GM13976 (cell line): ENCODE data around the gene BARX1.

ENCODE experiments used
- DNase-seq: peaks from one replicate; pipeline ENCODE4 v3.0.0; 2012; ENCODE audit warnings: low spot score
- in situ Hi-C: fragments of 300-500 bp; cut with MboI; formaldehyde crosslinking; loops from one replicate; pipeline ENCODE4 v1.12.0; 2022; ENCODE audit warnings: low sequenced_read_pairs, mixed read lengths, inconsistent platforms; ENCODE audit not compliant: unreplicated experiment
- TF ChIP-seq, protein P1 (sequence below): IDR thresholded peaks from 2 replicates; pipeline ENCODE4 v1.5.1; 2012; ENCODE audit warnings: borderline replicate concordance, mild to moderate bottlenecking; ENCODE audit not compliant: insufficient read depth; ENCODE audit errors: extremely low read depth, missing control alignments, control extremely low read depth

Gene BARX1

DNA sequence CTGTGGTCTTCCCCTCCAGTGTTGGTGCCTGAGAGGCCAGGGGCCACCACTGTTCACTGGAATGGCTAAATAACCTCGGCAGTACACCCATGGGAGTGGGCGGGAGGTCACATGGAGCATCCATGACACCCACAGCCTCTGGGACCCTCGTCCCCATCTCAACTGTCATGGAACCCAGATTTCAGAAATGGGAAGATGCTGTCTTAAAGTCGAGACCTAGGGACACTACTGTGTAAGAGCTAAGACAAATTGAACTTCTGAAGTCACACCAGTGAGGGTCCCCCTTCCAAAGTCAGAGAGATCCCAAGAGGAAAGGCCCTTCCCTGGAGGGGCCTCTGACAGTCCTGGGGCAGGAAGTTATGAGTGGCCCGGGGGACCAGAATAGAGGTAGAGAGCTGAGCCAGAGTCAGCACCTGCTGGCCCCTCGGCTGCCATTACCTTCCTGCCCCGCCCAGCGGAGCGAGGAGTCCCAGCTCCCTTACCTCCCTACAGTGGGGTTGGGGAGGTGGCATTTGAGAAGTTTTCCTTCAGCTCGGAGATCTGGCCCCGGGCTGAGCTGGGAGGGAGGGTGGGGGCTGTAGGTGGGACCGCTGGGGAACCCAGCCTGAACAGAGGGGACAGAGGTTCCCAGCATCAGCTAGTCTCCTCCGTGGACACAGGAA lies 7.6 kb downstream of the BARX1 start:
- no peak for DNase-seq
- TF ChIP-seq, protein P1, sequence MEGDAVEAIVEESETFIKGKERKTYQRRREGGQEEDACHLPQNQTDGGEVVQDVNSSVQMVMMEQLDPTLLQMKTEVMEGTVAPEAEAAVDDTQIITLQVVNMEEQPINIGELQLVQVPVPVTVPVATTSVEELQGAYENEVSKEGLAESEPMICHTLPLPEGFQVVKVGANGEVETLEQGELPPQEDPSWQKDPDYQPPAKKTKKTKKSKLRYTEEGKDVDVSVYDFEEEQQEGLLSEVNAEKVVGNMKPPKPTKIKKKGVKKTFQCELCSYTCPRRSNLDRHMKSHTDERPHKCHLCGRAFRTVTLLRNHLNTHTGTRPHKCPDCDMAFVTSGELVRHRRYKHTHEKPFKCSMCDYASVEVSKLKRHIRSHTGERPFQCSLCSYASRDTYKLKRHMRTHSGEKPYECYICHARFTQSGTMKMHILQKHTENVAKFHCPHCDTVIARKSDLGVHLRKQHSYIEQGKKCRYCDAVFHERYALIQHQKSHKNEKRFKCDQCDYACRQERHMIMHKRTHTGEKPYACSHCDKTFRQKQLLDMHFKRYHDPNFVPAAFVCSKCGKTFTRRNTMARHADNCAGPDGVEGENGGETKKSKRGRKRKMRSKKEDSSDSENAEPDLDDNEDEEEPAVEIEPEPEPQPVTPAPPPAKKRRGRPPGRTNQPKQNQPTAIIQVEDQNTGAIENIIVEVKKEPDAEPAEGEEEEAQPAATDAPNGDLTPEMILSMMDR = no peak
- in situ Hi-C loops = no loop called here

DNA sequence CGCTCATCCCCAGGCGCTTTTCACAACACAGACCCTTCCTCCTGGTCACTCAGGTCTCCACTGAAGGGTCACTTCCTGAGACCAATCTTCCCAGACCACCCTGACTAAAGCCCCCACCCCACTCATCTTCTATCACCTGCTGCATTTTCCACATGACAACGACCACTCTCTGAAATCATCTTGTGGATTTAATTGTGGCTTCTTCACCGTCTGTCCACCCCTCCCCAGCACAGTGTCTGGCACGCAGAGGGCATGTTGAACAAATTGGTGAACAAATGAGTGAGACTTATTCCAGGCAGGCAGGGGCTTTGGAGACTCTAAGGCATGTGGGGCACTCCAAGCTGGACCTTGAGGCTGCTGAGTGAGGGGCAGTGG lies 8.8 kb downstream of the BARX1 start:
- no peak for DNase-seq
- in situ Hi-C loops = no loop called here
- TF ChIP-seq, protein P1 = no peak

- no peak for DNase-seq
- TF ChIP-seq, protein P1 = no peak
- in situ Hi-C loops = no loop called here
Measured at GRCh38 chr9:93945400-93946337, 9.5 kb downstream of the BARX1 start.

- in situ Hi-C loops = no loop called here
- no peak for DNase-seq
Measured at GRCh38 chr9:93944011-93944410, 11.1 kb downstream of the BARX1 start.

DNA sequence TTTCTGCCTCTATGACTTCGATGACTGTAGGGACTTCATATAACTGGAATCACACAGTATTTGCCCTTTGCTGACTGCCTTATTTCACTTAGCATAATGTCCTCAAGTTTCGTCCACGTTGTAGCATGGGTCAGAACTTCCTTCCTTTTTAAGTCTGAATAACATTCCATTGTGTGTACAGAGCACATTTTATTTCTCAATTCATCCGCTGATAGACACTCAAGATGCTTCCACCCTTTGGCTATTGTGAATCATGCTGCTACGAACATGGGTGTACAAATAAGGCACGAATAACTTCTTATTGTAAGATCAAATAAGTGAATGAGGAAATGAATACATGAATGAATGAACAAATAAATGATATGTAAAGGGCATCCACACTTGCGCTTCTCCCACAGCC lies 13.0 kb downstream of the BARX1 start:
- in situ Hi-C loops = no loop called here
- no peak for DNase-seq
- TF ChIP-seq, protein P1 = no peak

More at GRCh38 chr9:93944011-93944410, 11.1 kb downstream of the BARX1 start:
- TF ChIP-seq, protein P1 = no peak

DNA sequence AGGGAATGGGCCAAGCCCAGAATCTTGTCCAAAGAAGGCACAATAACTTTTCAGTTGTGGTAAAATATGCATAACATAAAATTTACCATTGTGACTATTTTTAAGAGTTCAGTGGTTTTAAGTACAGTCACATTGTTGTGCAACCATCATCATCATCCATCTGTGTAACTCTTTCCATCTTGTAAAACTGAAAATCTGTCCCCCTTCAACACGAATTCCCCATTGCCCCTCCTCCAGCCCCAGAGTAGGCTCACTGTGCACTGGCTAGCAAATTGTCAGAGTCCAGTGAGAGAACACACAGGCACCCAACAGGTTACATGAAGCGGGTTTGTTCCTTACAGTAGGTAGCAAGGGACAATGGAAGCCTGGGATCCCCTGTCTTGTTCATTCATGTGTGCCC lies 13.7 kb downstream of the BARX1 start:
- TF ChIP-seq, protein P1 = no peak
- in situ Hi-C loops = no loop called here
- DNase-seq = no peak
